ENCODE measurements around the gene KRT75. TPM values are rescaled to one million over a fixed set of nuclear protein-coding genes. Genes with fewer than 3 reads are reported as not detected.

KRT75 gene
- polyA plus RNA-seq (not detected in 2 replicates), polyA minus RNA-seq (not detected in 2 replicates)

DNA sequence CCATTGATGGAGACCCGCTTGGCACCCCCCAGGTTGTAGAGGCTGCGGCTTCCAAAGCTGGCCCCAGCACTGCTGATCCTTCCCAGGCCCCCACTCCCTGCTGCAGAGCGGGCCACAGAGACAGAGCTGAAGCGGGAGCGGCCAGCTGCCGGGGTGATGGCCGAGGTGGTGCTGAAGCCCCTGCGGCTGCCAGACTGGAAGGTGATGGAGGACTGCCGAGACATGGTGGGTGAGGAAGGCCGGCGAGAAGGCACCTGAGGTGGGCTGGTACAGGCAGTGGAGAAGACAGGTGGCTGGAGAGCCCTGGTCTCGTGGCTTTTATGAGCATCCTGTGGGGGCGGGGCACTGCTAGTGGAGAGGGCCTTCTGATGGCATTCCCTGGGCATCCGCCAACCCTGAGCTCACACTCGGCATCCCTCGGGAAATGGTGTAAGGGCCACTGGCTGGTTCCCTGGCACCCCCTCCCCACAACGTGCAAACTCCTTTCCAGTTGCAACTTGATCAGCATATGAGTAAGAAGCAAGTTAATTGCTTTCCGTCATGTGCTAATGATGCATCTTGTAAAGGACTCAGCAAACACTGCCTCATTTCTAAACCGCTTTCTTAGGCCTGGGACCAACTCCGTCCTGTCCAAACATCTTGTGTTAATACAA, at the start of gene KRT75:
Gene KRT75 (minus strand): TSS at position 291 of the 653 bp plus-strand sequence. CDS start 67 bp downstream, at position 224.
- Histone ChIP-seq H3K4me3 (ENCODE audit: low read length) (no peak within 1 kb of the TSS), H3F3A (ENCODE audit: insufficient read depth, low read length, poor library complexity, severe bottlenecking) (no peaks in the 10 kb centered on the region), H3K9ac (ENCODE audit: low read length) (no peak within 1 kb of the TSS), H3K27ac (ENCODE audit: low read length) (no peak within 1 kb of the TSS), H4K20me1 (ENCODE audit: insufficient read depth) (no peaks in the 10 kb centered on the region), H3K4me2 (ENCODE audit: low read length) (no peak within 1 kb of the TSS), H3K9me3 (ENCODE audit: low read length) (no peaks in the 10 kb centered on the region), H3K36me3 (ENCODE audit: insufficient read depth, low read length) (no peaks in the 10 kb centered on the region), H3K27me3 (ENCODE audit: insufficient read depth, low read depth, low read length) (no peaks in the 10 kb centered on the region), H3K79me2 (replicated peaks; ENCODE audit: insufficient read depth, low read length) (no peaks in the 10 kb centered on the region), H2AFZ (ENCODE audit: low read depth, low read length) (no peak within 1 kb of the TSS), H3K9me2 (ENCODE audit: insufficient read depth, low read length) (no peaks in the 10 kb centered on the region)
- no peak for TF ChIP-seq MXI1 (conservative IDR thresholded peaks at IDR 0.05; ENCODE audit: poor library complexity, severe bottlenecking)
- TF ChIP-seq, protein P1, sequence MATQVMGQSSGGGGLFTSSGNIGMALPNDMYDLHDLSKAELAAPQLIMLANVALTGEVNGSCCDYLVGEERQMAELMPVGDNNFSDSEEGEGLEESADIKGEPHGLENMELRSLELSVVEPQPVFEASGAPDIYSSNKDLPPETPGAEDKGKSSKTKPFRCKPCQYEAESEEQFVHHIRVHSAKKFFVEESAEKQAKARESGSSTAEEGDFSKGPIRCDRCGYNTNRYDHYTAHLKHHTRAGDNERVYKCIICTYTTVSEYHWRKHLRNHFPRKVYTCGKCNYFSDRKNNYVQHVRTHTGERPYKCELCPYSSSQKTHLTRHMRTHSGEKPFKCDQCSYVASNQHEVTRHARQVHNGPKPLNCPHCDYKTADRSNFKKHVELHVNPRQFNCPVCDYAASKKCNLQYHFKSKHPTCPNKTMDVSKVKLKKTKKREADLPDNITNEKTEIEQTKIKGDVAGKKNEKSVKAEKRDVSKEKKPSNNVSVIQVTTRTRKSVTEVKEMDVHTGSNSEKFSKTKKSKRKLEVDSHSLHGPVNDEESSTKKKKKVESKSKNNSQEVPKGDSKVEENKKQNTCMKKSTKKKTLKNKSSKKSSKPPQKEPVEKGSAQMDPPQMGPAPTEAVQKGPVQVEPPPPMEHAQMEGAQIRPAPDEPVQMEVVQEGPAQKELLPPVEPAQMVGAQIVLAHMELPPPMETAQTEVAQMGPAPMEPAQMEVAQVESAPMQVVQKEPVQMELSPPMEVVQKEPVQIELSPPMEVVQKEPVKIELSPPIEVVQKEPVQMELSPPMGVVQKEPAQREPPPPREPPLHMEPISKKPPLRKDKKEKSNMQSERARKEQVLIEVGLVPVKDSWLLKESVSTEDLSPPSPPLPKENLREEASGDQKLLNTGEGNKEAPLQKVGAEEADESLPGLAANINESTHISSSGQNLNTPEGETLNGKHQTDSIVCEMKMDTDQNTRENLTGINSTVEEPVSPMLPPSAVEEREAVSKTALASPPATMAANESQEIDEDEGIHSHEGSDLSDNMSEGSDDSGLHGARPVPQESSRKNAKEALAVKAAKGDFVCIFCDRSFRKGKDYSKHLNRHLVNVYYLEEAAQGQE (IDR thresholded peaks at IDR 0.05; ENCODE audit: borderline replicate concordance) = no peak
- TF ChIP-seq, protein P2, sequence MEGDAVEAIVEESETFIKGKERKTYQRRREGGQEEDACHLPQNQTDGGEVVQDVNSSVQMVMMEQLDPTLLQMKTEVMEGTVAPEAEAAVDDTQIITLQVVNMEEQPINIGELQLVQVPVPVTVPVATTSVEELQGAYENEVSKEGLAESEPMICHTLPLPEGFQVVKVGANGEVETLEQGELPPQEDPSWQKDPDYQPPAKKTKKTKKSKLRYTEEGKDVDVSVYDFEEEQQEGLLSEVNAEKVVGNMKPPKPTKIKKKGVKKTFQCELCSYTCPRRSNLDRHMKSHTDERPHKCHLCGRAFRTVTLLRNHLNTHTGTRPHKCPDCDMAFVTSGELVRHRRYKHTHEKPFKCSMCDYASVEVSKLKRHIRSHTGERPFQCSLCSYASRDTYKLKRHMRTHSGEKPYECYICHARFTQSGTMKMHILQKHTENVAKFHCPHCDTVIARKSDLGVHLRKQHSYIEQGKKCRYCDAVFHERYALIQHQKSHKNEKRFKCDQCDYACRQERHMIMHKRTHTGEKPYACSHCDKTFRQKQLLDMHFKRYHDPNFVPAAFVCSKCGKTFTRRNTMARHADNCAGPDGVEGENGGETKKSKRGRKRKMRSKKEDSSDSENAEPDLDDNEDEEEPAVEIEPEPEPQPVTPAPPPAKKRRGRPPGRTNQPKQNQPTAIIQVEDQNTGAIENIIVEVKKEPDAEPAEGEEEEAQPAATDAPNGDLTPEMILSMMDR (IDR thresholded peaks at IDR 0.05; ENCODE audit: poor library complexity, severe bottlenecking) = no peak
- no peak for TF ChIP-seq EP300 (conservative IDR thresholded peaks at IDR 0.05; ENCODE audit: poor library complexity, severe bottlenecking)
- no peak for TF ChIP-seq TAF1 (IDR thresholded peaks at IDR 0.05; ENCODE audit: low read depth)
- no peak for TF ChIP-seq SMC3 (conservative IDR thresholded peaks at IDR 0.05; ENCODE audit: poor library complexity)
- no peak for TF ChIP-seq RAD21 (conservative IDR thresholded peaks at IDR 0.05)
- TF ChIP-seq EZH2 (IDR thresholded peaks at IDR 0.05; ENCODE audit: borderline replicate concordance, insufficient read depth, low read length, poor library complexity, severe bottlenecking) = no peak

DNA sequence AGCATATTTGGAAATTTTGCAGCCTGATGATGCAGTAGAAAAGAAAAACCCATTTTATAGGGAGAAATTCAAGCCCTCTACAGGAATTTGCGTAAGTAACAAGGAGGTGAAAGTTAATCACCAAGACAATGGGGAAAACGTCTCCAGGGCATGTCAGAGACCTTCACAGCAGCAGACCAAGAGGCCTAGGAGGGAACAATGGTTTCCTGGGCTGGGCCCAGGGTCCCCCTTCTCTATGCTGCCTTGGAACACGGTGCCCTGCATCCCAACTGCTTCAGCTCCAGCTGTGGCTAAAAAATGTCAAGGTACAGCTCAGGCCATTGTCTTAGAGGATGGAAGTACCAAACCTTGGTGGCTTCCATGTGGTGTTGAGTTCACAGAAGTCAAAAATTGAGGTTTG, 45.9 kb upstream of the KRT75 start:
- no peak overlapping the region for H3K4me2 ChIP-seq (ENCODE audit: low read length)
- no peak overlapping the region for H3K4me3 ChIP-seq (ENCODE audit: low read length)
- H3K27me3 ChIP-seq (ENCODE audit: insufficient read depth, low read depth, low read length) = no peaks in the 10 kb centered on the region
- no peaks in the 10 kb centered on the region for H3K79me2 ChIP-seq (replicated peaks; ENCODE audit: insufficient read depth, low read length)
- no peak overlapping the region for H3K9ac ChIP-seq (ENCODE audit: low read length)
- H3F3A ChIP-seq (ENCODE audit: insufficient read depth, low read length, poor library complexity, severe bottlenecking) = no peaks in the 10 kb centered on the region
- H2AFZ ChIP-seq (ENCODE audit: low read depth, low read length) = no peak overlapping the region
- TF ChIP-seq TAF1 (IDR thresholded peaks at IDR 0.05; ENCODE audit: low read depth) (no peak), MXI1 (conservative IDR thresholded peaks at IDR 0.05; ENCODE audit: poor library complexity, severe bottlenecking) (no peak), RAD21 (conservative IDR thresholded peaks at IDR 0.05) (no peak), EP300 (conservative IDR thresholded peaks at IDR 0.05; ENCODE audit: poor library complexity, severe bottlenecking) (no peak), EZH2 (IDR thresholded peaks at IDR 0.05; ENCODE audit: borderline replicate concordance, insufficient read depth, low read length, poor library complexity, severe bottlenecking) (no peak), POLR2AphosphoS5 (IDR thresholded peaks at IDR 0.05) (no peak), SMC3 (conservative IDR thresholded peaks at IDR 0.05; ENCODE audit: poor library complexity) (no peak)
- TF ChIP-seq, protein P2 (IDR thresholded peaks at IDR 0.05; ENCODE audit: poor library complexity, severe bottlenecking) = no peak
- TF ChIP-seq, protein P1 (IDR thresholded peaks at IDR 0.05; ENCODE audit: borderline replicate concordance) = no peak
- peaks cover 6% of the 10 kb centered on the region for H3K9me3 ChIP-seq (ENCODE audit: low read length)
- no peaks in the 10 kb centered on the region for H3K36me3 ChIP-seq (ENCODE audit: insufficient read depth, low read length)
- H4K20me1 ChIP-seq (ENCODE audit: insufficient read depth) = no peaks in the 10 kb centered on the region
- no peaks in the 10 kb centered on the region for H3K9me2 ChIP-seq (ENCODE audit: insufficient read depth, low read length)
- no peak overlapping the region for H3K27ac ChIP-seq (ENCODE audit: low read length)

Data from neural cell (in vitro differentiated cells).